ENCODE data around the gene VAMP3.
"Not testable (repeated sequence)": the region's sequence is repeated elsewhere in the genome, so short reads cannot be mapped to it uniquely, and the experiment has no call there.

VAMP3 gene

DNA sequence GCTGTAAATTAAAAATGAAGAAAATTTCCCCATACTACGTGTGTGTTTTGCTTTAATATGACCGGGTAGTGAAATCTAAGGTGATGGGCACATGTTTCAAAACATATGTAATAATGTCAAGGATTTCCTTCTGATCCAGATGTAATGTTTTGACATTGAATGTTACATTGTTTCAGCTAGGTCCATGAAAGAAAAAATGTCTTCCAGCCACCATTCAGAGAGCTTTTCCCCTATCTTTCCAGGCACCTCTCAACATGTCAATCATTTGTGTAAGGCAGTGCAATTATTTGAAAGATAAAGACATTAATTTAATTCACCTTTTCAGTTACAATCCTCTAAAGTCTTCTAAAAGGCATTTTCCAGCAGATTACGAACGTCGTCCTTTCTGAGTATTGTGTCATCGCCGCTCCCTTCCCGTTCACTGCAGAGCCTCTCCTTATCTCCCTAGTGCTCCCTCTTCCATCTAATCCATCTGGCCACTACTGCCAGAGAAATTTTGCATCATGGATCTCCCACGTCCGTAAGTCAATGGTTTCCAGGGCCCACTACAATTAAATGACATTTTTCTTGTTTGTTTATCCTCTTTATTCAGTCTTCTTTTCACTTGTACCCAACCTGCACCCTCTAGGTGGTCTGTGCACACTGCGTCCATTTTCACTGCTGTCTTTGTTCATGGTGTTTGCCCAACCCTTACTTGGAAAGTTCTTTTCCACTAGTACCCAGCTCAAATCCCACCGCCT is 1.3 kb upstream of the VAMP3 start:
- no peak for DNase-seq

GRCh38 chr1:7770669-7770996 is 463 bp upstream of the VAMP3 start:
- no peak for DNase-seq

GRCh38 chr1:7771823-7772299 is 765 bp downstream of the VAMP3 start:
- no peak for DNase-seq

DNA sequence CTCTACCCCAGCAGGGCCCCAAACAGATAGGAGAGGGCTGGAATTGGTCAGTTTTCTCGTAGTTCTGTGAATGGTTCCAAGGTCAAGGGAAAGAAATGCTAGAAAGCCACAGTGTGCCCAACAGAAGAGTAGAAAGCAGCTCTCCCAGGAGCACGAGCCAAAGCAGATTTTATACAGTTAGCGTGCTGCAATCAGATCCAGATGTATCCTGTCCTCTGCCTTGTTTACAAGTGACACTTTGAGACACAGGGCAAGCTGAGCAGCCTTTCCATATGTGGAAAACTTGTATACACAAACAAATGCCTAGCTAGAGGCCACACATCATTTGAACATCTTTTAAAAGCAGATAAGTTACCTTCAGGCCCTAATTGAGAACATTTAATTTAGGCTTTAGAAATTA is 6.5 kb downstream of the VAMP3 start:
- DNase-seq, result no peak

GRCh38 chr1:7778133-7778628 is 7.1 kb downstream of the VAMP3 start:
- no peak for DNase-seq

DNA sequence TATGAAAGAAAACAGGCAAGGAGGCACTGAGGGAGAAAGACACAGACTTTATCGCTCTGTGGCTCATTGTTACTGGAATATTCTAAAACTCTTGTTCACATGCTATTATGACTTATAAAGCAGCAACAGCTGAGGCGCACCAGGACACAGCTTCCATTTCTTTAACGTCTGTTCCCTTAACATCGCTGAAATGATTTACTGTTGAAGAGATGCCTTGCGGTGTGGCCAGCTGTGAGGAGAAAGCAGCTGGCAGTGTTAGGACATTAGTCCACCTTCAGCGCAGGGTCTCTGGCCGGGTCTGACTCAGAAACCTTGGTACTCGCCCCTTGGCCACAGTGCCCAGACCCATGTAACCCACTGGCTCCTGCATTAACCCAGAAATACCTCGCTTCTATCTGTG is 9.9 kb downstream of the VAMP3 start:
- DNase-seq, result no peak

GRCh38 chr1:7781501-7781900 is 10.4 kb downstream of the VAMP3 start:
- no peak for DNase-seq

DNA sequence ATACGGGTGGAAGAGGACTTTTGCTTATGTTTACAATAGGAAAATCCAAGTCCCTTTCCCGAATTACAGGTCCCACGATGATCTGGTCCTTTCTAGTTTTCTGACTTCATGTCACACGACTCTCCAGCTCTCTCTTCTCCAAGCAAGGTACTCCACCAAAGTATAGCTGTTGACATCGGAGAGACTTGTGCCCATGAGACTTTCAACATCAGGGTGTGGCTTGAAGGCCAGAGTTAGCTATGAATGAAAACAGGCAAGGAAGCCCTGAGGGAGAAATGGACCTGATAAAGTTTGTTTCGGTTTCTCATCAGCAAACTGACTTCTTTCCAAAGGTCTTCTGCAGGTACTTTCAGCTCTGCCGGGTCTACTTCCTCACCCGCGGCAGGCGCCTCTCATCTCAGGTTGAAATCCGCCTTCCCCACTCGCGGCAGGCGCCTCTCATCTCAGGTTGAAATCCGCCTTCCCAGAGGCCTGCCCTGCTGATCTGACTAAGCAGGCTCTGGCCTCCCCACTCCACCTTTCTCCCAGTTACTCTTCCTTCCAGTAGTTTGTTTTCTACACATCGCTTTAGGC is 10.9 kb downstream of the VAMP3 start:
- no peak for DNase-seq

GRCh38 chr1:7783178-7783711 is 12.1 kb downstream of the VAMP3 start:
- DNase-seq, result no peak

DNA sequence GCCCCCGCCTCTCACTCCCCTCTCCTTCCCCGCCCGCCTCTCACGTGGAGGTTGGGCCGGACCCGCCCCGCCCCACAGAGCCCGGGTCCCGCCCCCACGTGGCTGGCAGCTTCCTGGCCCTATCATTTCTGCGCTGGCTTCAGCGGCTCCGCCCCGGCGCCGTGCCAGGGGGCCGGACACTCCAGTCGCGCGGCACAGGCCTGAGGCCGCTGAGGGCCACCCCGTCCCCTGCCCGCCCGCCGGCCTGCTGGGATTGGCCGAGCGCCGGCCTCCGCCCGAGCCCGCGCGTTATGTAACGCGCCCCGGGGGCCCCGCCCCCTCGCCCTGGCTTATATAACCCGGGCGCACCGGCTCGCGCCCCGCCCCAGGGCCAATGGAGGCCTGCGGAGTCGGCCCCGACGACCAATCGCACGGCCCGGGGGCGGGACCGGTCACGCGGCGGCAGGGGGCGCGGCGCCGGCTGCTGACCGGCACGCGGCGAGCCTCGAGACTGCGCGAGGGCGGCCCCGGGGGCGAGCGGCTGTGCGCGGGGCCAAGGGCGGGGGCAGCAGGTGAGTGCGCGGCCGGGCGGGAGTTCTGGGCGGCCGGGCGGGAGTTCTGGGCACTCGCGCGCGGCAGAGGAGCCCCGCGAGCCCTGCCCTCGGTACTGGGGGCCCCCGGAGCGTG is 12.9 kb downstream of the VAMP3 start, which contains the start of gene PER3:
PER3 (plus strand) TSS at position 466 of the 666 bp plus-strand sequence. CDS start 587 bp downstream, outside the sequence.
- peak; percentile 67 for DNase-seq

DNA sequence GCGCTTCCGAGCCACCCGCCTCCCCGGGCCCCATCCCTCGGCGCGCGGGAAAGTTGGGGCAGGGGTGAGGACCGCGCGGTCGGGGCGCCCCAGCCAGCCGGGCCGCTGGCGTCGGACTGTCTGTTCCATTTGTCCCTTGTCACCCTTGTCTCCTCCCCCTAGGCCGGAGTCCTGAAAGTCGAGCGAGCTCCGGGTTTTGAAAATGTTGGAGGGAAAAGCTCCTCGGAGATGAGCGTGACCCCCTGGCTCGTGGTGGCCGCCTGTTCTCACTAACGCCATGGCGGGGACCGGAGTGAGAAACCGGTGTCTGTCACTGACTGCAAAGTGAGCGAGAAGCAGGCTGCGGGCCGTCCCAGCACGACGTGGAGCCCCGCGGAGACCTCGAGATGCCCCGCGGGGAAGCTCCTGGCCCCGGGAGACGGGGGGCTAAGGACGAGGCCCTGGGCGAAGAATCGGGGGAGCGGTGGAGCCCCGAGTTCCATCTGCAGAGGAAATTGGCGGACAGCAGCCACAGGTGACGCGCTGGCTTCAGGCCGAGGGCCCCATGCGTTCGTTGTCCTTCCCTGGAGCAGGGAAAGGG is 13.5 kb downstream of the VAMP3 start:
- DNase-seq, result no peak

DNA sequence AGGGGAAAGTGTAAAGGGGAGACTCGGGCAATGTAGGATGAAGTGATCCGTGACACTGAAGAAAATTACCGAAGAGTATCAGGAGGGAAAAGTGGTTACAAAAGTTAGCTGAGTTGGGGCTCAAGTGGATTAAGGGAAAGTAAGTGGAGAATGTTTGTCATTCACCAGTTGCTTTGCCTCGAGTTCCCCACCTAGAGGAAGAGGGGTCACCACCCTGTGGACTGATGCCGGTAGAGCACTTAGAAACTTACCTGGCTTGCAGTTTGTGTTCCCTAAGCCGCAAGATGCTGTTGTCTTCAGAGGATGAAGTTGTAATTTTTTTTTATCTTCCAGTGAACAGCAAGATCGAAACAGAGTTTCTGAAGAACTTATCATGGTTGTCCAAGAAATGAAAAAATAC is 14.0 kb downstream of the VAMP3 start:
- no peak for DNase-seq

GRCh38 chr1:7786795-7787194 is 15.7 kb downstream of the VAMP3 start:
- no peak for DNase-seq

- DNase-seq, result no peak
Observed at GRCh38 chr1:7789828-7790227, 18.7 kb downstream of the VAMP3 start.

DNA sequence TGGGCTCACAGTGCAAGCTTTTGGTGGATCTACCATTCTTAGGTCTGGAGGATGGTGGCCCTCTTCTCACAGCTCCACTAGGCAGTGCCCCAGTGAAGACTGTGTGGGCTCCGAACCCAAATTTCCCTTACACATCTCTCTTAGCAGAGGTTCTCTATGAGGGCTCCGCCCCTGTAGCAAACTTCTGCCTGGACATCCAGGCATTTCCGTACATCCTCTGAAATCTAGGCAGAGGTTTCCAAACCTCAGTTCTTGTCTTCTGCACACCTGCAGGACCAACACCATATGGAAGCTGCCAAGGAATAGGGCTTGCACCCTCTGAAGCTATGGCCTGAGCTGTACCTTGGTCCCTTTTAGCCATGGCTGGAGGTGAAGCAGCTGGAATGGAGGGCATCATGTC is 19.9 kb downstream of the VAMP3 start:
- DNase-seq, result not testable (repeated sequence)

- no peak for DNase-seq
Observed at GRCh38 chr1:7795406-7795805, 24.3 kb downstream of the VAMP3 start.

- DNase-seq, result no peak
Observed at GRCh38 chr1:7805460-7805859, 34.4 kb downstream of the VAMP3 start.

- peak; percentile 33 for DNase-seq
Observed at GRCh38 chr1:7808253-7808844, 37.3 kb downstream of the VAMP3 start.

- DNase-seq, result no peak
Observed at GRCh38 chr1:7809742-7810141, 38.6 kb downstream of the VAMP3 start.

DNA sequence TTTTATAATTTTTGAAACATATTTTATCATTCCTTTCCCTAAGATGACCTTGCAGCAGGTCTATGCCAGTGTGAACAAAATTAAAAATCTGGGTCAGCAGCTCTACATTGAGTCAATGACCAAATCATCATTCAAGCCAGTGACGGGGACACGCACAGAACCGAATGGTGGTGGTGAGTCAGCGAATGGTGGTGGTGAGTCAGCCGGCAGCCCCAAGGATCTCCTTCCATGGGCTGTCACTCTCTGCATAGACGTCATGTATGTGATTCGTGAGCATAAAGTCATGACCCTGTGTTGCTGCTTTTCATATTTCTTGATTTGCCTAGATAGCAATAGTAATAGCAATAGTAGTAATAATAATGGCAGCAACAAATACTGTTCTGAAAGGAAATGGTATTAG is 39.3 kb downstream of the VAMP3 start:
- DNase-seq, result no peak

DNA sequence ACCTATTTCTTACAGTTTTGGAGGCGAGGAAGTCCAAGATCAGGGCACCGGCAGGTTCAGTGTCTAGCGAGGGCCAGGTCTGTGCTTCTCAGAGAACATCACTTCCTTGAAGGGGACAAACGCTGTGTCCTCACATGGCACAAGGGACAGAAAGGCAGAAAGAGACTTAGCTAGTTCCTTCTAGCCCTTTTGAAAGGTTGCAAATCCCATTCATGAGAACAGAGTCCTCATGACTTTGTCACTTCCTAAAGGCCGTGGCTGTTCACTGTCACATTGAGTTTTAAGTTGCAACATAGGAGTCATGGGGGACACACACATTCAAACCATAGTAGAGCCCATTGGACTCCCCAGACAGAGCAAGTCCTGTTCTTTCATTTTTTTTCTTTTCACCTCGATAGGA is 40.4 kb downstream of the VAMP3 start:
- DNase-seq, result no peak

- no peak for DNase-seq
Observed at GRCh38 chr1:7813677-7814373, 42.7 kb downstream of the VAMP3 start.

All from NCI-H1694 treated with DMSO at 0.1 percent for 48 hours (cell line).